ENCODE data around the gene GALNT15.

DNA sequence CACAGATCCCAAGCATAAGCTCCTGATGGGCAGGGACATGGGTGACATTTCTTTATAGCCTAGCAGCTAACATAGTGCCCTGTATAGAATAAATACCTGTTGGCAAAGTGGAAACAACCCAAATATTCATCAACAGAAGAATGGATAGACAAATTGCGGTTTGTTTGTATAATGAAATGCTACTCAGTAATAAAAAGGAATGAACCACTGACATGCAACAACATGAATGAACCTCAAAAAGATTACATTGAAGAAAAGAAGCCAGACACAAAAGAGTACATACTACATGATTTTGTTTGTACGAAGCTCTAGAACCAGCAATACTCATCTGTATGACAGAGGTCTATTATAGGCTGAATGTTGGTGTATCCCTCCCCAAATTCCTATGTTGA is 33.6 kb upstream of the GALNT15 start:
- TF ChIP-seq, protein P1, sequence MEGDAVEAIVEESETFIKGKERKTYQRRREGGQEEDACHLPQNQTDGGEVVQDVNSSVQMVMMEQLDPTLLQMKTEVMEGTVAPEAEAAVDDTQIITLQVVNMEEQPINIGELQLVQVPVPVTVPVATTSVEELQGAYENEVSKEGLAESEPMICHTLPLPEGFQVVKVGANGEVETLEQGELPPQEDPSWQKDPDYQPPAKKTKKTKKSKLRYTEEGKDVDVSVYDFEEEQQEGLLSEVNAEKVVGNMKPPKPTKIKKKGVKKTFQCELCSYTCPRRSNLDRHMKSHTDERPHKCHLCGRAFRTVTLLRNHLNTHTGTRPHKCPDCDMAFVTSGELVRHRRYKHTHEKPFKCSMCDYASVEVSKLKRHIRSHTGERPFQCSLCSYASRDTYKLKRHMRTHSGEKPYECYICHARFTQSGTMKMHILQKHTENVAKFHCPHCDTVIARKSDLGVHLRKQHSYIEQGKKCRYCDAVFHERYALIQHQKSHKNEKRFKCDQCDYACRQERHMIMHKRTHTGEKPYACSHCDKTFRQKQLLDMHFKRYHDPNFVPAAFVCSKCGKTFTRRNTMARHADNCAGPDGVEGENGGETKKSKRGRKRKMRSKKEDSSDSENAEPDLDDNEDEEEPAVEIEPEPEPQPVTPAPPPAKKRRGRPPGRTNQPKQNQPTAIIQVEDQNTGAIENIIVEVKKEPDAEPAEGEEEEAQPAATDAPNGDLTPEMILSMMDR (IDR thresholded peaks at IDR 0.05) = no peak
- no peak for TF ChIP-seq POLR2A (IDR thresholded peaks at IDR 0.05)
